HEK293 (cell line): ENCODE results near the gene PLEKHJ1.

Source experiments
- EGR2 ChIP-seq: fragments of 450-650 bp; formaldehyde crosslinking; IDR thresholded peaks from 2 replicates; pipeline ENCODE4 v1.5.1; 2016; ENCODE audit warnings: low read depth, missing biosample characterization, missing genetic modification characterization
- GLIS1 ChIP-seq: fragments of 450-650 bp; formaldehyde crosslinking; IDR thresholded peaks from 2 replicates; pipeline ENCODE4 v1.5.1; 2016; ENCODE audit warnings: missing biosample characterization, missing genetic modification characterization
- INSM2 ChIP-seq: fragments of 450-650 bp; formaldehyde crosslinking; IDR thresholded peaks from 2 replicates; pipeline ENCODE4 v1.5.1; 2016; ENCODE audit warnings: missing biosample characterization, missing genetic modification characterization
- KLF8 ChIP-seq: fragments of 450-650 bp; formaldehyde crosslinking; IDR thresholded peaks from 2 replicates; pipeline ENCODE4 v1.5.1; 2016; ENCODE audit warnings: missing biosample characterization, missing genetic modification characterization
- REST ChIP-seq: fragments of 450-650 bp; formaldehyde crosslinking; IDR thresholded peaks from 2 replicates; pipeline ENCODE4 v1.5.1; 2016; ENCODE audit warnings: missing biosample characterization, missing genetic modification characterization
- SP7 ChIP-seq: fragments of 450-650 bp; formaldehyde crosslinking; IDR thresholded peaks from 2 replicates; pipeline ENCODE4 v1.5.1; 2016; ENCODE audit warnings: missing biosample characterization, missing genetic modification characterization
- ZBTB11 ChIP-seq: fragments of 450-650 bp; formaldehyde crosslinking; conservative IDR thresholded peaks from 2 replicates; pipeline ENCODE4 v1.5.1; 2016; ENCODE audit warnings: low read depth, missing biosample characterization, missing genetic modification characterization
- ZBTB21 ChIP-seq: fragments of 450-650 bp; formaldehyde crosslinking; IDR thresholded peaks from 2 replicates; pipeline ENCODE4 v1.5.1; 2017; ENCODE audit warnings: missing biosample characterization, missing genetic modification characterization
- ZBTB7A ChIP-seq: fragments of 450-650 bp; formaldehyde crosslinking; IDR thresholded peaks from 2 replicates; pipeline ENCODE4 v1.5.1; 2016; ENCODE audit warnings: low read depth, missing biosample characterization, missing genetic modification characterization
- ZBTB8A ChIP-seq: fragments of 450-650 bp; formaldehyde crosslinking; IDR thresholded peaks from 2 replicates; pipeline ENCODE4 v1.5.1; 2016; ENCODE audit warnings: missing biosample characterization, missing genetic modification characterization
- ZEB2 ChIP-seq: fragments of 450-650 bp; formaldehyde crosslinking; IDR thresholded peaks from 2 replicates; pipeline ENCODE4 v1.5.1; 2016; ENCODE audit warnings: missing biosample characterization, missing genetic modification characterization
- ZFHX2 ChIP-seq: fragments of 450-650 bp; formaldehyde crosslinking; conservative IDR thresholded peaks from 2 replicates; pipeline ENCODE4 v1.5.1; 2016; ENCODE audit warnings: missing biosample characterization, missing genetic modification characterization
- ZNF133 ChIP-seq: fragments of 450-650 bp; formaldehyde crosslinking; IDR thresholded peaks from 2 replicates; pipeline ENCODE4 v1.5.1; 2016; ENCODE audit warnings: missing biosample characterization, missing genetic modification characterization
- ZNF2 ChIP-seq: fragments of 450-650 bp; formaldehyde crosslinking; IDR thresholded peaks from 2 replicates; pipeline ENCODE4 v1.5.1; 2016; ENCODE audit warnings: missing biosample characterization, missing genetic modification characterization
- ZNF24 ChIP-seq: fragments of 450-650 bp; formaldehyde crosslinking; IDR thresholded peaks from 2 replicates; pipeline ENCODE4 v1.5.1; 2016; ENCODE audit warnings: missing biosample characterization, missing genetic modification characterization
- ZNF324 ChIP-seq: fragments of 450-650 bp; formaldehyde crosslinking; IDR thresholded peaks from 2 replicates; pipeline ENCODE4 v1.5.1; 2016; ENCODE audit warnings: missing biosample characterization, missing genetic modification characterization
- ZNF362 ChIP-seq: fragments of 450-650 bp; formaldehyde crosslinking; IDR thresholded peaks from 2 replicates; pipeline ENCODE4 v1.5.1; 2016; ENCODE audit warnings: missing biosample characterization, missing genetic modification characterization
- ZNF433 ChIP-seq: fragments of 450-650 bp; formaldehyde crosslinking; IDR thresholded peaks from 2 replicates; pipeline ENCODE4 v1.5.1; 2016; ENCODE audit warnings: missing biosample characterization, missing genetic modification characterization, low read depth
- ZNF510 ChIP-seq: fragments of 450-650 bp; formaldehyde crosslinking; IDR thresholded peaks from 2 replicates; pipeline ENCODE4 v1.5.1; 2018; ENCODE audit warnings: mild to moderate bottlenecking, missing genetic modification characterization, missing biosample characterization; ENCODE audit not compliant: insufficient replicate concordance
- ZNF580 ChIP-seq: fragments of 450-650 bp; formaldehyde crosslinking; IDR thresholded peaks from 2 replicates; pipeline ENCODE4 v1.5.1; 2016; ENCODE audit warnings: missing biosample characterization, missing genetic modification characterization
- ZNF600 ChIP-seq: fragments of 450-650 bp; formaldehyde crosslinking; IDR thresholded peaks from 2 replicates; pipeline ENCODE4 v1.5.1; 2016; ENCODE audit warnings: missing biosample characterization, missing genetic modification characterization
- ZNF76 ChIP-seq: fragments of 450-650 bp; formaldehyde crosslinking; IDR thresholded peaks from 2 replicates; pipeline ENCODE4; 2016; ENCODE audit warnings: low read depth, missing biosample characterization, missing genetic modification characterization, borderline replicate concordance
- ZNF768 ChIP-seq: fragments of 450-650 bp; formaldehyde crosslinking; IDR thresholded peaks from 2 replicates; pipeline ENCODE4 v1.5.1; 2018; ENCODE audit warnings: missing biosample characterization, mild to moderate bottlenecking, missing genetic modification characterization
- TF ChIP-seq, protein P1 (sequence below): fragments of 450-650 bp; formaldehyde crosslinking; IDR thresholded peaks from 2 replicates; pipeline ENCODE4 v1.5.1; 2017; ENCODE audit warnings: missing biosample characterization, missing genetic modification characterization
- TF ChIP-seq, protein P2 (sequence below): fragments of 450-650 bp; formaldehyde crosslinking; IDR thresholded peaks from 2 replicates; pipeline ENCODE4 v1.5.1; 2016; ENCODE audit warnings: missing biosample characterization, missing genetic modification characterization

The PLEKHJ1 gene

DNA sequence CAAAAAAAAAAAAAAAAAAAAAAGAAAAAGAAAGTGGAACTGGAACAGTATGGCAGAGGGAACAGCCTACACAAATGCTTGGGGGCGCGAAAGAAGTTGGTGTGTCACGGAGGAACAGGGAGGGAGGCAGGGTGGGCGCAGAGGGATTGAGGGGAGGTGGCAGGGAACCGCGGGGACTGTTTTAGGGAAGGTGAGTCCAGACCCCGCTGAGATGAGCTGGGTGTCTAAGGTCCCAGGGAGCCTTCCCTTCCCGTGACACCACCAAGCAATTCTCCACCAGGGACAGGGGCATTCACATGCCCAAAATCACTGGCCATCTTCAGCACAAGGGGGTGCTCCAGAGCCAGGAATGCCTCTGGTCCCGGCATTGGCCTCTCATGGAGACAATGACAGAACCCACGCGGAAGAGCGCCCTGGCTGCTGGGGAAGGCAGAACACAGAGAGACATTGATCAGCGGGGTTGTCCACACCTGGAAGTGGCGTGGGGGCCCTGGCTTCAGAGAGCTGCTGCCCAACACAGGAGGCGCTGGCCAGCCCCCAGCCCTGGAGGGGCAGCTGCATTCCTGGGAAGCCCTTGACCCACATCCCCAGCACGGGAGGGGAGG lies 38.9 kb upstream of the PLEKHJ1 start (continued):
- peak; percentile 94 for TF ChIP-seq REST (tag by site-specific recombination)
- TF ChIP-seq INSM2 (tag by site-specific recombination), result 0 out of 2 replicates have a peak, but pooled peaks have one; percentile 12
- TF ChIP-seq, protein P1, sequence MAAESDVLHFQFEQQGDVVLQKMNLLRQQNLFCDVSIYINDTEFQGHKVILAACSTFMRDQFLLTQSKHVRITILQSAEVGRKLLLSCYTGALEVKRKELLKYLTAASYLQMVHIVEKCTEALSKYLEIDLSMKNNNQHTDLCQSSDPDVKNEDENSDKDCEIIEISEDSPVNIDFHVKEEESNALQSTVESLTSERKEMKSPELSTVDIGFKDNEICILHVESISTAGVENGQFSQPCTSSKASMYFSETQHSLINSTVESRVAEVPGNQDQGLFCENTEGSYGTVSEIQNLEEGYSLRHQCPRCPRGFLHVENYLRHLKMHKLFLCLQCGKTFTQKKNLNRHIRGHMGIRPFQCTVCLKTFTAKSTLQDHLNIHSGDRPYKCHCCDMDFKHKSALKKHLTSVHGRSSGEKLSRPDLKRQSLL (tag by site-specific recombination), result peak; percentile 11; the same call in 1 of the 2 replicates
- peak; percentile 81 for TF ChIP-seq ZNF362 (tag by site-specific recombination)
- peak; percentile 94 for TF ChIP-seq ZNF600 (tag by site-specific recombination)
- TF ChIP-seq, protein P2, sequence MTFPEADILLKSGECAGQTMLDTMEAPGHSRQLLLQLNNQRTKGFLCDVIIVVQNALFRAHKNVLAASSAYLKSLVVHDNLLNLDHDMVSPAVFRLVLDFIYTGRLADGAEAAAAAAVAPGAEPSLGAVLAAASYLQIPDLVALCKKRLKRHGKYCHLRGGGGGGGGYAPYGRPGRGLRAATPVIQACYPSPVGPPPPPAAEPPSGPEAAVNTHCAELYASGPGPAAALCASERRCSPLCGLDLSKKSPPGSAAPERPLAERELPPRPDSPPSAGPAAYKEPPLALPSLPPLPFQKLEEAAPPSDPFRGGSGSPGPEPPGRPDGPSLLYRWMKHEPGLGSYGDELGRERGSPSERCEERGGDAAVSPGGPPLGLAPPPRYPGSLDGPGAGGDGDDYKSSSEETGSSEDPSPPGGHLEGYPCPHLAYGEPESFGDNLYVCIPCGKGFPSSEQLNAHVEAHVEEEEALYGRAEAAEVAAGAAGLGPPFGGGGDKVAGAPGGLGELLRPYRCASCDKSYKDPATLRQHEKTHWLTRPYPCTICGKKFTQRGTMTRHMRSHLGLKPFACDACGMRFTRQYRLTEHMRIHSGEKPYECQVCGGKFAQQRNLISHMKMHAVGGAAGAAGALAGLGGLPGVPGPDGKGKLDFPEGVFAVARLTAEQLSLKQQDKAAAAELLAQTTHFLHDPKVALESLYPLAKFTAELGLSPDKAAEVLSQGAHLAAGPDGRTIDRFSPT, result peak; percentile 17; the same call in 1 of the 2 replicates
- peak; percentile 49; the same call in 1 of the 2 replicates for TF ChIP-seq ZNF76 (tag by site-specific recombination)
- 0 out of 2 replicates have a peak, but pooled peaks have one; percentile 28 for TF ChIP-seq ZBTB8A (tag by site-specific recombination)
- 0 out of 2 replicates have a peak, but pooled peaks have one; percentile 21 for TF ChIP-seq ZBTB11 (tag by site-specific recombination)
- no peak for TF ChIP-seq ZNF24 (tag by site-specific recombination)
- TF ChIP-seq ZNF324 (tag by site-specific recombination), result peak; percentile 39; the same call in 1 of the 2 replicates
- TF ChIP-seq SP7 (tag by site-specific recombination), result peak; percentile 45; the same call in 1 of the 2 replicates
- peak; percentile 9; the same call in 1 of the 2 replicates for TF ChIP-seq EGR2
- 0 out of 2 replicates have a peak, but pooled peaks have one; percentile 51 for TF ChIP-seq ZEB2
- TF ChIP-seq ZBTB21 (tag by site-specific recombination), result no peak
- peak; percentile 39 for TF ChIP-seq ZFHX2 (tag by site-specific recombination)
- TF ChIP-seq ZNF768 (tag by site-specific recombination), result no peak
- 0 out of 2 replicates have a peak, but pooled peaks have one; percentile 48 for TF ChIP-seq ZNF580 (tag by site-specific recombination)
- TF ChIP-seq ZBTB7A (tag by site-specific recombination), result peak; percentile 38; the same call in 1 of the 2 replicates
- TF ChIP-seq ZNF2 (tag by site-specific recombination), result peak; percentile 32; the same call in 1 of the 2 replicates
- no peak for TF ChIP-seq ZNF133 (tag by site-specific recombination)
- no peak for TF ChIP-seq ZNF510
- peak; percentile 80 for TF ChIP-seq KLF8 (tag by site-specific recombination)
- TF ChIP-seq ZNF433, result no peak
- peak; percentile 69 for TF ChIP-seq GLIS1
